ENCODE results near the gene CCDC66.
A peak's percentile ranks its signal among the peaks of the same experiment; 100 is the strongest.
"Not testable (repeated sequence)": the region's sequence is repeated elsewhere in the genome, so short reads cannot be mapped to it uniquely, and the experiment has no call there.

The CCDC66 gene

GRCh38 chr3:56556908-56557830 lies at the start of gene CCDC66:
CCDC66 (plus strand) TSS chr3:56557175; CDS start chr3:56557243, 68 bp downstream.
- peak; percentile 81 to 92 for DNase-seq

GRCh38 chr3:56519641-56520040 lies 37.3 kb upstream of the CCDC66 start:
- DNase-seq = no peak

GRCh38 chr3:56522374-56522773 lies 34.6 kb upstream of the CCDC66 start:
- no peak for DNase-seq

GRCh38 chr3:56525291-56525690 lies 31.7 kb upstream of the CCDC66 start:
- DNase-seq = no peak

- peak; percentile 18 to 31 for DNase-seq
These were observed 20.2 kb upstream of the CCDC66 start for GRCh38 chr3:56536735-56537134.

GRCh38 chr3:56547486-56547885 lies 9.5 kb upstream of the CCDC66 start:
- peak in 1 of 2 experiments; percentile 17 for DNase-seq

- no peak for DNase-seq
These were observed 826 bp downstream of the CCDC66 start for GRCh38 chr3:56557831-56558170.

GRCh38 chr3:56573501-56573900 lies 16.5 kb downstream of the CCDC66 start:
- DNase-seq = no peak

GRCh38 chr3:56581941-56582340 lies 25.0 kb downstream of the CCDC66 start:
- DNase-seq = not testable (repeated sequence)

GRCh38 chr3:56584275-56584674 lies 27.3 kb downstream of the CCDC66 start:
- not testable (repeated sequence) for DNase-seq

- no peak for DNase-seq
These were observed 33.8 kb downstream of the CCDC66 start for GRCh38 chr3:56590814-56591213.

GRCh38 chr3:56591262-56591661 lies 34.3 kb downstream of the CCDC66 start:
- no peak for DNase-seq

GRCh38 chr3:56593455-56594158 lies 36.6 kb downstream of the CCDC66 start:
- DNase-seq = no peak

- DNase-seq = peak; percentile 59 to 60
These were observed 39.2 kb downstream of the CCDC66 start for GRCh38 chr3:56595975-56596840.

- not testable (repeated sequence) for DNase-seq
These were observed 51.5 kb downstream of the CCDC66 start for GRCh38 chr3:56608479-56608878.

GRCh38 chr3:56610669-56611335 lies 53.8 kb downstream of the CCDC66 start:
- DNase-seq = no peak

- no peak for DNase-seq
These were observed 54.4 kb downstream of the CCDC66 start for GRCh38 chr3:56611364-56611763.

- no peak for DNase-seq
These were observed 55.2 kb downstream of the CCDC66 start for GRCh38 chr3:56612146-56612545.

GRCh38 chr3:56613016-56613415 lies 56.0 kb downstream of the CCDC66 start:
- no peak for DNase-seq

GRCh38 chr3:56616478-56617006 lies 59.6 kb downstream of the CCDC66 start:
- DNase-seq = no peak

GRCh38 chr3:56620371-56620770 lies 63.4 kb downstream of the CCDC66 start:
- DNase-seq = no peak

GRCh38 chr3:56621681-56622080 lies 64.7 kb downstream of the CCDC66 start:
- peak; percentile 2 to 55 for DNase-seq
